Thyroid gland (tissue), 4 donors: ENCODE results near the gene SPPL2A. TPM values are rescaled to one million over a fixed set of nuclear protein-coding genes. Genes with fewer than 3 reads are reported as not detected.

Experiments used
- DNase-seq, 2 donors: peaks; one replicate each; pipeline ENCODE4 v3.0.0-alpha.2; 2019
- H3K27ac ChIP-seq, 3 donors: fragments of 200-600 bp; sonication (generic); 1 replicate in 2 of 3; 2 replicates in 1 of 3; pipeline ENCODE4 v1.5.1; 2016 to 2019; ENCODE audit warnings: mild to moderate bottlenecking in 1 of 3, moderate library complexity in 1 of 3
- H3K27me3 ChIP-seq: fragments of 200-600 bp; sonication (generic); one replicate; pipeline ENCODE4 v1.5.1; 2019
- H3K36me3 ChIP-seq, 2 donors: fragments of 200-600 bp; sonication (generic); one replicate each; pipeline ENCODE4 v1.5.1; 2016 to 2019
- H3K4me1 ChIP-seq, 2 donors: fragments of 200-600 bp; sonication (generic); one replicate each; pipeline ENCODE4 v1.5.1; 2017 to 2019
- H3K4me3 ChIP-seq, 3 donors: fragments of 200-600 bp; sonication (generic); replicated peaks in 1 of 3; 1 replicate in 2 of 3; 2 replicates in 1 of 3; pipeline ENCODE4 v1.5.1; 2016; ENCODE audit warnings: mild to moderate bottlenecking in 1 of 3
- H3K9me3 ChIP-seq: fragments of 200-600 bp; sonication (generic); one replicate; pipeline ENCODE4 v1.5.1; 2017
- POLR2A ChIP-seq, 2 donors: fragments of 450-650 bp; IDR thresholded peaks; one replicate each; pipeline ENCODE4 v1.6.1; 2017; ENCODE audit warnings: antibody characterized with exemption in 2 of 2, mild to moderate bottlenecking in 2 of 2, moderate library complexity in 1 of 2
- WGBS, 2 donors: methylation state at CpG; one replicate each; pipeline ENCODE4 v1.1.5; 2017; 5-methylcytosine and 5-hydroxymethylcytosine counted together
- intact Hi-C: fragments of 100-400 bp; cut with DNase I; formaldehyde crosslinking; loops from one replicate; pipeline ENCODE4 v1.15.1; 2023
- total RNA-seq, 4 donors: library from RNA; depleted of rRNA; stranded (reverse); fragments of >200 nt; gene quantifications; one replicate each; pipeline ENCODE4 v1.2.3, GENCODE V29; 2016
- TF ChIP-seq, protein P1 (sequence below), 6 experiments: fragments of 200-600 bp in 3 of 6; fragments of 450-650 bp in 3 of 6; sonication (generic) in 3 of 6; IDR thresholded peaks; one replicate each; pipeline ENCODE4 v1.5.1; 2016 to 2019; ENCODE audit warnings: antibody characterized with exemption in 6 of 6, mild to moderate bottlenecking in 2 of 6, inconsistent platforms in 1 of 6, moderate library complexity in 1 of 6

SPPL2A gene
- total RNA-seq, 4 donors from 2014 or later, result 174 to 468 (median 256) TPM

DNA sequence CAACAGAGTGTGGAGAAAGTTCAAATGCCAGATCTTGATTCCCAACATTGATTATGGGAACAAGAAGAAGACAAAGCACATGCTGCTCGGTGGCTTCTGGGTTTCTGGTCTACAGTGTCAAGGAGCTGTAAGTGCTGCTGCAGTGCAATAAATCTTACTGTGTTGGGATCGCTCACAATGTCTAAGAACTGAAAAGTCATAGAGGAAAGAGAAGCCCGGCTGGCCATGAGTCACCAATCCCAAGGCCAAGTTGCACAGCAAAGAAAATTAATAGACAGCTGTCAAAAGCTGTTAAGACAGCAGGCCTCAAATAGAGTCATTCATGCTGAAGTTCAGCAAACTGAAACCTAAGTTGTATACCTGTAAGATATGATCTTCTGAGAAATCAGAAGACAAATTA, 33.2 kb upstream of the SPPL2A start:
- no peaks in the 10 kb centered on the region for H3K9me3 ChIP-seq
- no peak overlapping the region for H3K4me3 ChIP-seq
- peaks cover 0 to 11% of the 10 kb centered on the region in 2 donors for H3K4me1 ChIP-seq
- peak overlapping the region in 2 of 3 donors; percentile 46 to 48 for H3K27ac ChIP-seq
- TF ChIP-seq POLR2A (IDR thresholded peaks at IDR 0.05), result no peak
- TF ChIP-seq, protein P1, sequence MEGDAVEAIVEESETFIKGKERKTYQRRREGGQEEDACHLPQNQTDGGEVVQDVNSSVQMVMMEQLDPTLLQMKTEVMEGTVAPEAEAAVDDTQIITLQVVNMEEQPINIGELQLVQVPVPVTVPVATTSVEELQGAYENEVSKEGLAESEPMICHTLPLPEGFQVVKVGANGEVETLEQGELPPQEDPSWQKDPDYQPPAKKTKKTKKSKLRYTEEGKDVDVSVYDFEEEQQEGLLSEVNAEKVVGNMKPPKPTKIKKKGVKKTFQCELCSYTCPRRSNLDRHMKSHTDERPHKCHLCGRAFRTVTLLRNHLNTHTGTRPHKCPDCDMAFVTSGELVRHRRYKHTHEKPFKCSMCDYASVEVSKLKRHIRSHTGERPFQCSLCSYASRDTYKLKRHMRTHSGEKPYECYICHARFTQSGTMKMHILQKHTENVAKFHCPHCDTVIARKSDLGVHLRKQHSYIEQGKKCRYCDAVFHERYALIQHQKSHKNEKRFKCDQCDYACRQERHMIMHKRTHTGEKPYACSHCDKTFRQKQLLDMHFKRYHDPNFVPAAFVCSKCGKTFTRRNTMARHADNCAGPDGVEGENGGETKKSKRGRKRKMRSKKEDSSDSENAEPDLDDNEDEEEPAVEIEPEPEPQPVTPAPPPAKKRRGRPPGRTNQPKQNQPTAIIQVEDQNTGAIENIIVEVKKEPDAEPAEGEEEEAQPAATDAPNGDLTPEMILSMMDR (IDR thresholded peaks at IDR 0.05), result no peak
- 50 to 52% methylated on average over 3 of the region's 3 CpGs for WGBS, 2 donors
- intact Hi-C loops, result no loop called here
- no peaks in the 10 kb centered on the region for H3K27me3 ChIP-seq
- no peaks in the 10 kb centered on the region for H3K36me3 ChIP-seq
- DNase-seq, result no peak

DNA sequence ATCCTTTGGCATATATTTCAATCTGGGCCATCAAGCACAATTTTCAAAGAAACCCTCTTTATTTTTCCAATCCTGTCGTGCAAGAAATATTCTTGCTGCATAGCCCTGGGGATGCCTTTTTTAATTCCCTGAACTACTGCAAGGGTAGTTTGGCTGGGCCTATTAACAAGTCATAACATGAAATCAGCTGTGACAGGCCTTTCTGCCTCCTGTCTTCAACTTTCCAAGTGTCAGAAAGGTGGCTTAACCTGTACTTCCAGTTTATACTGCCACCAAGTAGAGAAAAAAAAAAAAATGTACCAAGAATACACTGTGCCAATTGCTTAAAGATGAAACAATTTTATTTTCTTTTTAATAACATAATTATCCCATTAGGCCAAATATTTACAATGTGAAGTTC, 32.4 kb upstream of the SPPL2A start:
- 32 to 43% methylated on average over 1 of the region's 1 CpG for WGBS, 2 donors
- intact Hi-C loops, result no loop called here
- H3K27me3 ChIP-seq, result no peaks in the 10 kb centered on the region
- H3K27ac ChIP-seq, result peak overlapping the region in 2 of 3 donors; percentile 48 to 56
- H3K4me3 ChIP-seq, result no peak overlapping the region
- TF ChIP-seq POLR2A (IDR thresholded peaks at IDR 0.05), result no peak
- TF ChIP-seq, protein P1 (IDR thresholded peaks at IDR 0.05), result no peak
- no peaks in the 10 kb centered on the region for H3K9me3 ChIP-seq
- peak; percentile 44 to 46 for DNase-seq
- H3K4me1 ChIP-seq, result peaks cover 0 to 11% of the 10 kb centered on the region in 2 donors
- H3K36me3 ChIP-seq, result no peaks in the 10 kb centered on the region

DNA sequence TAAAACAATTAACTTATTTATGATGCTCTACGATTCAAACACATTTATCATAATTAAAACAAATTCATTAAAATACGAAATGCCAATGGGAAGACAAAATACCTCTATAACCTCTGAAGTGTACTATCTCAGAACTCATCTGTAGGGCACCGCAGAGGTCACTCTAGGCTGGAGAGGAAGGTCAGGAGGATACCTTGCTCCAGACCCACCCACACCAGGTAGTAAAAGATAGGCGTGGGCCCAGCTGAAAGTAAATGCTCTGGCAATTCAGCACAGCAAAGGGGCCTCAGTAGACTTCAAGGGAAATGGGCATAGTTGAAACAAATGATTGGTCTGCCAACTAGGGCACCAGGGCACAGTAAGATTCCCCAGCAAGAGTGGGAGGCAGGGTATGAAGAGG, 26.0 kb upstream of the SPPL2A start:
- no peaks in the 10 kb centered on the region for H3K9me3 ChIP-seq
- no peak for DNase-seq
- WGBS, 2 donors, result 85 to 94% methylated on average over 4 of the region's 4 CpGs

DNA sequence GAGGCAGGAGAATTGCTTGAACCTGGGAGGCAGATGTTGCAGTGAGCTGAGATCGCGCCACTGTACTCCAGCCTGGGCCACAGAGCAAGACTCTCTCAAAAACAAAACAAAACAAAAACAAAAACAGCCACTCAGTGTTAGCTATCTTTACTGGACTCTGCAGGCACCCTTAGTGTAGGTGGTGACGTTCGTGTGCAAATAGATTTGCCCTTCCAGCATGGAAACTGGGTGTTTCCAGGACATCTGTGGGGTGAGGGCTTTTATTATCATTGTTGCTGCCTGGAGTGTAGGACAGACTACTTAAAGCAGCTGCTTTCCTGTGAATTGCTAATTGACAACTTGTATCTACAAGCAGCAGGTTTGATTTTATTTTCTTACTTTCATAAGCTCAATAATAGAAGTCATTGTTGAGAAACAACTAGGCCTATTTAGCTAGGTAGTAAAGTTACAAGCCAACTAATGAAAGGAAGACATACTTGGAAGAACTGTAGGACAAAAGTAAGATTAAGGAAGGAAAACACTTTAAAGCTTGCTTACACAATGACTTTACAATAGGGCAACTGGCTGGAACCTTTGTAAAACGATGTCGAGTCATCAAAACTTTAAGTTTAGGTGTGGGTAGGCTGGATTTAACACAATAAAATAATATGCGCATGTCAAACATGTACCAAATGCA, 25.4 kb upstream of the SPPL2A start:
- intact Hi-C loops, result no loop called here
- Histone ChIP-seq H3K27me3 (no peaks in the 10 kb centered on the region), H3K4me1 (no peaks in the 10 kb centered on the region), H3K4me3 (no peak overlapping the region), H3K36me3 (no peaks in the 10 kb centered on the region), H3K9me3 (no peaks in the 10 kb centered on the region), H3K27ac (no peak overlapping the region)
- WGBS, 2 donors, result 91 to 95% methylated on average over 7 of the region's 7 CpGs
- TF ChIP-seq POLR2A (IDR thresholded peaks at IDR 0.05), result no peak
- TF ChIP-seq, protein P1 (IDR thresholded peaks at IDR 0.05), result no peak
- DNase-seq, result no peak

More for the DNA sequence above, 26.0 kb upstream of the SPPL2A start:
- TF ChIP-seq POLR2A (IDR thresholded peaks at IDR 0.05), result no peak
- TF ChIP-seq, protein P1 (IDR thresholded peaks at IDR 0.05), result no peak
- Histone ChIP-seq H3K4me1 (no peaks in the 10 kb centered on the region), H3K27me3 (no peaks in the 10 kb centered on the region), H3K27ac (no peak overlapping the region), H3K4me3 (no peak overlapping the region), H3K36me3 (no peaks in the 10 kb centered on the region)
- intact Hi-C loops, result no loop called here

DNA sequence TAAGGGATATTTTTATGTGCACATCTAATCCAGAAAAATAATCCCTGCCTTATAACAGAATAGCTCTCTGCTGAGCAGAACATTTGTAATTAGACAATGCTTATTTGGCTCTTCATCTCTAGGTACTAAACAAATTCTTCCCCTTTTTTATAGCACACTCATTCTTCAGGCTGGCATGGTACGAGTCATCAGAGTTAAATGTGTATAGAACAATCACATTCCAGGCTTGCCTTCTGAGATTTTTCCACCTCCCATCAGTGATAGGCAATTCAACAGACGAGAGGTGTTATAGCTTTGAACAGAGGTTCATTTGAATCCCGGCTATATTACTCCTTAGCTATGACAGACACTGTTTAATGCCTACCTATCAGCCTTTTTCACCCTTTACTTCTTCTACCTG, 21.4 kb upstream of the SPPL2A start:
- 64 to 67% methylated on average over 3 of the region's 3 CpGs for WGBS, 2 donors
- H3K9me3 ChIP-seq, result no peaks in the 10 kb centered on the region
- H3K36me3 ChIP-seq, result no peaks in the 10 kb centered on the region
- H3K4me1 ChIP-seq, result peaks cover 12 to 13% of the 10 kb centered on the region in 2 donors
- TF ChIP-seq, protein P1 (IDR thresholded peaks at IDR 0.05), result no peak
- TF ChIP-seq POLR2A (IDR thresholded peaks at IDR 0.05), result no peak
- H3K4me3 ChIP-seq, result no peak overlapping the region
- no peak overlapping the region for H3K27ac ChIP-seq
- no peak for DNase-seq
- intact Hi-C loops, result no loop called here
- no peaks in the 10 kb centered on the region for H3K27me3 ChIP-seq
